AG10803 (cell line): Measurements from ENCODE around the gene SIL1.

Experiments used
- DNase-seq: peaks from one replicate; pipeline ENCODE4 v3.0.0; 2010; ENCODE audit warnings: low read depth
- H3K4me3 ChIP-seq: 2 replicates; pipeline ENCODE4 v1.5.1; 2011; ENCODE audit warnings: mild to moderate bottlenecking, low read length, control low read depth
- CTCF ChIP-seq: conservative IDR thresholded peaks from 2 replicates; pipeline ENCODE4 v1.5.1; 2011; ENCODE audit warnings: mild to moderate bottlenecking, low read length, control low read depth, inconsistent platforms

SIL1 gene

GRCh38 chr5:139138809-139139208, 59.4 kb downstream of the SIL1 start:
- DNase-seq = peak; percentile 37
- TF ChIP-seq CTCF = no peak
- H3K4me3 ChIP-seq = no peak overlapping the region

- DNase-seq = peak; percentile 31
- H3K4me3 ChIP-seq = no peak overlapping the region
- no peak for TF ChIP-seq CTCF
Measured at GRCh38 chr5:139138109-139138508, 60.1 kb downstream of the SIL1 start.

GRCh38 chr5:139137697-139138096, 60.5 kb downstream of the SIL1 start:
- peak; percentile 41 for TF ChIP-seq CTCF
- no peak overlapping the region for H3K4me3 ChIP-seq
- DNase-seq = peak; percentile 53

- no peak for TF ChIP-seq CTCF
- DNase-seq = no peak
Measured at GRCh38 chr5:139134906-139135305, 63.3 kb downstream of the SIL1 start.

GRCh38 chr5:139133282-139133681, 64.9 kb downstream of the SIL1 start:
- DNase-seq = no peak
- no peak overlapping the region for H3K4me3 ChIP-seq
- TF ChIP-seq CTCF = no peak

More at GRCh38 chr5:139134906-139135305, 63.3 kb downstream of the SIL1 start:
- no peak overlapping the region for H3K4me3 ChIP-seq

- H3K4me3 ChIP-seq = no peak overlapping the region
- DNase-seq = no peak
- TF ChIP-seq CTCF = no peak
Measured at GRCh38 chr5:139132515-139132914, 65.7 kb downstream of the SIL1 start.

GRCh38 chr5:139131921-139132432, 66.2 kb downstream of the SIL1 start:
- no peak for TF ChIP-seq CTCF
- no peak overlapping the region for H3K4me3 ChIP-seq
- DNase-seq = no peak
